ENCODE data around the gene PTPN22. TPM values are rescaled to one million over a fixed set of nuclear protein-coding genes. Genes with fewer than 3 reads are reported as not detected.

PTPN22 gene
- total and polyA plus RNA-seq, 9 of the 15 experiments (the other 6 are each of a cell fraction or from before 2014, with no cell fraction given) = 0.45 to 4.6 (median 1.1) TPM

DNA sequence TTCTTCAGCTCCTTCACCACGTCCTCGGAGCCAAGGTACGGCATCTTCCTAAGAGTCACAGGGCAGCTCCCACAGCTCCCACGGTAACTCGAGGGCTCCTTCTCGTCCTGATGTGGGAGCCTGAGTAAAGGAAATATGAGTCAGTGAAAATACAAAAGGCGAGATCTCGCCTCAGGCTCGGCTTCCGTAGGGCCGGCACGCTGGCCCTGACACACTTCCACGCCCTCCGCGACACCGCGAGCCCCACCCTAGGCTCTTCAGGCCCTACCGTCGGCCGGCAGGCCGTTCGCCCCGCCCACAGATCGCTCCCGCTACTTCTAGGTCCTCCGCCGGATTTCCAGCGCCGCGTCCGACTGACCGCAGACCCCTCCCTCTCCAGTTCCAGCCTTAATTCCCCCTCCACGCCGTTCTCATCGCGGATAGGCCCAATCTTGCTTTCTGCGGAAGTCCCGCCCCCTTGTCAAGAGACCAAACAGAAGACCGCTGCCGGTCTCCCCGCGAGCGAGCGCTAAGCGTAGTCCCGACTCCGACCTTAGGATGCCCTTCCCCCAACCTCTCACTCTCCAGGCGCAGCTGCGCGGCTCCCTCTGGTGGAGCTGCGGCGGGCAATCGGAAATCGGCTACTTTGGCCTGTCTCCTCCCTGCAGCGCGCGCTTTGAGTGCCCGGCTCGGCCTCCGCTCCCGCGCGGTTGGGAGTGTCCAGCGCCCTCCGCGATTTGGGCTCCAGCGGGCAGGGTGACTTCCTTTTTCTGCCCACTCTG, 33.3 kb upstream of the PTPN22 start, which contains the start of the genes AP4B1 and DCLRE1B (continued):
- no peak for TF ChIP-seq EWSR1 (IDR thresholded peaks at IDR 0.05; ENCODE audit: borderline replicate concordance, low read depth, partially characterized antibody)
- TF ChIP-seq CXXC5 (CRISPR knock-in tag; IDR thresholded peaks at IDR 0.05) = peak; percentile 98
- TF ChIP-seq, protein P1, sequence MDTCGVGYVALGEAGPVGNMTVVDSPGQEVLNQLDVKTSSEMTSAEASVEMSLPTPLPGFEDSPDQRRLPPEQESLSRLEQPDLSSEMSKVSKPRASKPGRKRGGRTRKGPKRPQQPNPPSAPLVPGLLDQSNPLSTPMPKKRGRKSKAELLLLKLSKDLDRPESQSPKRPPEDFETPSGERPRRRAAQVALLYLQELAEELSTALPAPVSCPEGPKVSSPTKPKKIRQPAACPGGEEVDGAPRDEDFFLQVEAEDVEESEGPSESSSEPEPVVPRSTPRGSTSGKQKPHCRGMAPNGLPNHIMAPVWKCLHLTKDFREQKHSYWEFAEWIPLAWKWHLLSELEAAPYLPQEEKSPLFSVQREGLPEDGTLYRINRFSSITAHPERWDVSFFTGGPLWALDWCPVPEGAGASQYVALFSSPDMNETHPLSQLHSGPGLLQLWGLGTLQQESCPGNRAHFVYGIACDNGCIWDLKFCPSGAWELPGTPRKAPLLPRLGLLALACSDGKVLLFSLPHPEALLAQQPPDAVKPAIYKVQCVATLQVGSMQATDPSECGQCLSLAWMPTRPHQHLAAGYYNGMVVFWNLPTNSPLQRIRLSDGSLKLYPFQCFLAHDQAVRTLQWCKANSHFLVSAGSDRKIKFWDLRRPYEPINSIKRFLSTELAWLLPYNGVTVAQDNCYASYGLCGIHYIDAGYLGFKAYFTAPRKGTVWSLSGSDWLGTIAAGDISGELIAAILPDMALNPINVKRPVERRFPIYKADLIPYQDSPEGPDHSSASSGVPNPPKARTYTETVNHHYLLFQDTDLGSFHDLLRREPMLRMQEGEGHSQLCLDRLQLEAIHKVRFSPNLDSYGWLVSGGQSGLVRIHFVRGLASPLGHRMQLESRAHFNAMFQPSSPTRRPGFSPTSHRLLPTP (IDR thresholded peaks at IDR 0.05; ENCODE audit: borderline replicate concordance, extremely low read depth, insufficient read length) = no peak
- peak; percentile 91 for TF ChIP-seq PKNOX1 (IDR thresholded peaks at IDR 0.05)
- TF ChIP-seq MCM2 (IDR thresholded peaks at IDR 0.05; ENCODE audit: low read depth) = no peak
- peak in 1 of 2 experiments; percentile 52 for TF ChIP-seq AFF1 (IDR thresholded peaks at IDR 0.05; ENCODE audit: low read depth in 1 of 2, partially characterized antibody in 2 of 2)
- no peak for TF ChIP-seq ZSCAN29 (IDR thresholded peaks at IDR 0.05)
- TF ChIP-seq KAT2B (IDR thresholded peaks at IDR 0.05; ENCODE audit: low read depth, low read length) = no peak
- no peak for TF ChIP-seq OTX1 (CRISPR knock-in tag; IDR thresholded peaks at IDR 0.05)
- peak; percentile 47 for TF ChIP-seq ASH1L (IDR thresholded peaks at IDR 0.05; ENCODE audit: borderline replicate concordance, low read depth, partially characterized antibody)
- TF ChIP-seq PTTG1 (tag; IDR thresholded peaks at IDR 0.05; ENCODE audit: low read depth) = no peak
- TF ChIP-seq TRIM28 (IDR thresholded peaks at IDR 0.05) = peak; percentile 88
- no peak for TF ChIP-seq ZNF347 (CRISPR knock-in tag; IDR thresholded peaks at IDR 0.05; ENCODE audit: low read depth)
- TF ChIP-seq CCNT2 (IDR thresholded peaks at IDR 0.05; ENCODE audit: borderline replicate concordance, extremely low read depth, insufficient read length, low read depth, low read length) = peak; percentile 93
- no peak for TF ChIP-seq PPARD (CRISPR knock-in tag; IDR thresholded peaks at IDR 0.05)
- TF ChIP-seq MLX (CRISPR knock-in tag; conservative IDR thresholded peaks at IDR 0.05) = 0 out of 4 replicates have a peak, but pooled peaks of 1 of the 2 experiments have one; percentile 74
- no peak for TF ChIP-seq ARHGAP35 (IDR thresholded peaks at IDR 0.05; ENCODE audit: partially characterized antibody)
- TF ChIP-seq ZNF57 (CRISPR knock-in tag; IDR thresholded peaks at IDR 0.05) = no peak
- TF ChIP-seq BCOR (IDR thresholded peaks at IDR 0.05) = peak; percentile 69
- TF ChIP-seq ZNF133 (CRISPR knock-in tag; IDR thresholded peaks at IDR 0.05) = no peak

Measured in K562 (cell line).